ENCODE results near the gene LDB3. TPM values are rescaled to one million over a fixed set of nuclear protein-coding genes. Genes with fewer than 3 reads are reported as not detected.
A peak's percentile ranks its signal among the peaks of the same experiment; 100 is the strongest.
"Not testable (repeated sequence)": the region's sequence is repeated elsewhere in the genome, so short reads cannot be mapped to it uniquely, and the experiment has no call there.

The LDB3 gene
- total and polyA plus RNA-seq, 9 donors = 208 to 829 (median 592) TPM

DNA sequence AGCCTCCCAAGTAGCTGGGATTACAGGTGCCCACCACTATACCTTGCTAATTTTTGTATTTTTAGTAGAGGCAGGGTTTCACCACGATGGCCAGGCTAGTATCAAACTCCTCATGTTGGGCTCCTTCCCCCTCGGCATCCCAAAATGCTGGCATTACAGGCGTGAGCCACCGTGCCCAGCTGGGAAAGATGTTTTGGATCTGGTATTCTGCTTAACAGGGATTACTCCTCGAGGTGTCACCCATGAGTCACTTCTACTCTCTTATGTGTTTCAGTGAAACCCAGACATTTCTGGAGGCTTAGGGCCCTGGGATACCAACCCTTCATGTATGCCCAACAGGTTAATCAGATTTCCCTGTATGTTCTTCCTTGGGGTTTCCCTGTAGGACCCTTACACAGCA is 25.8 kb upstream of the LDB3 start:
- Histone ChIP-seq H3K36me3 (ENCODE audit: control insufficient read depth, insufficient read depth, low read length) (no peaks in the 10 kb centered on the region), H3K27ac (ENCODE audit: low read length) (no peak overlapping the region), H3K9me3 (replicated peaks; ENCODE audit: control insufficient read depth, low read depth, low read length) (no peaks in the 10 kb centered on the region), H3K4me1 (ENCODE audit: control insufficient read depth, insufficient read depth, low read length) (peaks cover 23% of the 10 kb centered on the region), H3K27me3 (ENCODE audit: control insufficient read depth, insufficient read depth, low read length) (no peaks in the 10 kb centered on the region), H3K4me3 (ENCODE audit: low read length) (no peak overlapping the region)
- DNase-seq = peak; percentile 17
- 67% methylated on average over 4 of the region's 5 CpGs for WGBS (ENCODE audit: insufficient coverage)

DNA sequence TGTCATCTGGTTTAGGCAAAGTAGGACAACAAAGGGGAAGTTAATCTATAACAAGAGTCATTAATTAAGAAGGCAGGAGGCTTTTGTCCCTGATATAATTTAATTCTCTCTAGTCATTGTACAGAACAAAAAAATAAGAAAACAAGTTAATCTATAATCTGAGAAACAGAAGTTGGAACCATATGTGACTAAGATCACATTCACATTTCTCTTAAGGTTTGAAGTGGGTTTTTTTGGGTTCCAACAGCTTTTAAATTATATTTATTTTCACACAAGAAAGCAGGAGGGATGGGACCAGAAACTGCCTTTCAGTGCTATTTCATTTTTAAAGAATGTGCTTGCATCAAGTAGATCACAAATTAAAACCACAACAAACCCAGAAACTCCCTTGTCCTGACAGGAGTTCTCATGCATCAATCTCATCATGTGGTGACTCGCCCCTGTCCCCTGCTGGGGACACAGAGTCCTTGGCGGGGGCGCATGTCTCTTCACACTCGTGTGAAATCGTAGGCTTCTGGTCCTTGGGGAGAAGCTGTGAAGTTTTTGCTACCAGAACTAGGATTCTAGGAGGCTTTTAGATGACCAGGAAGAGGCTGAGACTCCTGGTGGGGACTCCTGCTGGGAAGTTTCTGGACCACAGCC is 24.0 kb upstream of the LDB3 start:
- H3K27ac ChIP-seq (ENCODE audit: low read length) = no peak overlapping the region
- WGBS (ENCODE audit: insufficient coverage) = 47% methylated on average over 4 of the region's 5 CpGs

DNA sequence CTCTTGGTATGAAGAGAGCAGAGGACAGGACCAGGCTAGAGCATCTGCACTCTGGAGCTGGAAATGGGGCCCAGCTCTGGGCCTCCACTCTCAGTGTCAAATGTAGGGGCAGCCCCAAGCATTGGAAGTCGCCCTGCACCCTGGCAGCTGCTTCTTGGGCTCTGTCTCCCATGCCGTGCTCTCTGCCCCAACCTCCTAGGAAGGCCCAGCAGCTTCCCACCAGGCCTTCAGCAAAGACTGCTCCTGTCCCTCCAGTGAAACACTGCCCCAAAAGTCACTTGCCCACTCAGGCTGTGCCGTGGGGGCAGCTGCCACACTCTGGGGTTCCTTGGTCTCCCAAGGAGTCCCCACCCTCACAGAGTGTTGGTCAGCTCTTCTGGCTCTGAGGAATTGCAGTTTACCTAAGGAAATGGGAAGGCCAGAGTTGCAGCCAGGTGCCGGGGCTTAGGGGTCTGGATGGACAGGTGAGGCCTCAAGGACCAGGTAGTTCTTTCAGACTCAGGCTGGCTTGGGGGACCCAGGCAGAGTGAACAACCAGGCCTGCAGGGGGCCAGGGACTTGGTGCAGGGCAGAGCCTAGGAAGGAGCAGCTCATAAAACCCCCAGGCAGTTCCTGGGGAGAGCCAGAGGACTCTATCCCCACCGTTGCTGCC is 23.4 kb upstream of the LDB3 start:
- Histone ChIP-seq H3K4me3 (ENCODE audit: low read length) (no peak overlapping the region), H3K27me3 (ENCODE audit: control insufficient read depth, insufficient read depth, low read length) (no peaks in the 10 kb centered on the region), H3K9me3 (replicated peaks; ENCODE audit: control insufficient read depth, low read depth, low read length) (no peaks in the 10 kb centered on the region), H3K4me1 (ENCODE audit: control insufficient read depth, insufficient read depth, low read length) (peaks cover 44% of the 10 kb centered on the region), H3K36me3 (ENCODE audit: control insufficient read depth, insufficient read depth, low read length) (no peaks in the 10 kb centered on the region), H3K27ac (ENCODE audit: low read length) (no peak overlapping the region)
- 80% methylated on average over 4 of the region's 5 CpGs for WGBS (ENCODE audit: insufficient coverage)
- DNase-seq = no peak

More for the DNA sequence above, 24.0 kb upstream of the LDB3 start:
- Histone ChIP-seq H3K27me3 (ENCODE audit: control insufficient read depth, insufficient read depth, low read length) (no peaks in the 10 kb centered on the region), H3K9me3 (replicated peaks; ENCODE audit: control insufficient read depth, low read depth, low read length) (no peaks in the 10 kb centered on the region), H3K4me1 (ENCODE audit: control insufficient read depth, insufficient read depth, low read length) (peaks cover 38% of the 10 kb centered on the region), H3K36me3 (ENCODE audit: control insufficient read depth, insufficient read depth, low read length) (no peaks in the 10 kb centered on the region), H3K4me3 (ENCODE audit: low read length) (no peak overlapping the region)
- peak; percentile 28 for DNase-seq

DNA sequence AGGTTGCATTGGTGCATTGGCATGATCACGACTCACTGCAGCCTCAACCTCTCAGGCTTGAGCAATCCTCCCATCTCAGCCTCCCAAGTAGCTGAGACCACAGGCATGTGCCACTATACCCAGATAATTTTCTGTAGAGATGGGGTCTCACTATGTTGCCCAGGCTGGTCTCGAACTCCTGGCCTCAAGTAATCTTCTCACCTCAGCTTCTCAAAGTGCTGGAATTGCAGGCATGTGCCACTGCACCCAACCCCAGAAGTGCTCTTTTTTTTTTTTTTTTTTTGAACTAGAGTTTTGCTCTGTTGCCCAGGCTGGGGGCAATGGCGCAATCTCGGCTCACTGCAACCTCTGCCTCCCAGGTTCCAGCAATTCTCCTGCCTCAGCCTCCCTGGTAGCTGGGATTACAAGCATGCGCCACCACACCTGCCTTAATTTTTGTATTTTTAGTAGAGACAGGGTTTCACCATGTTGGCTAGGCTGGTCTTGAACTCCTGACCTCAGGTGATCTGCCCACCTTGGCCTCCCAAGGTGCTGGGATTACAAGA is 22.6 kb upstream of the LDB3 start:
- peaks cover 52% of the 10 kb centered on the region for H3K4me1 ChIP-seq (ENCODE audit: control insufficient read depth, insufficient read depth, low read length)
- H3K36me3 ChIP-seq (ENCODE audit: control insufficient read depth, insufficient read depth, low read length); H3K9me3 ChIP-seq (replicated peaks; ENCODE audit: control insufficient read depth, low read depth, low read length); DNase-seq; H3K27me3 ChIP-seq (ENCODE audit: control insufficient read depth, insufficient read depth, low read length); H3K27ac ChIP-seq (ENCODE audit: low read length); H3K4me3 ChIP-seq (ENCODE audit: low read length): not testable (repeated sequence)
- 100% methylated on average over 1 of the region's 5 CpGs for WGBS (ENCODE audit: insufficient coverage)

DNA sequence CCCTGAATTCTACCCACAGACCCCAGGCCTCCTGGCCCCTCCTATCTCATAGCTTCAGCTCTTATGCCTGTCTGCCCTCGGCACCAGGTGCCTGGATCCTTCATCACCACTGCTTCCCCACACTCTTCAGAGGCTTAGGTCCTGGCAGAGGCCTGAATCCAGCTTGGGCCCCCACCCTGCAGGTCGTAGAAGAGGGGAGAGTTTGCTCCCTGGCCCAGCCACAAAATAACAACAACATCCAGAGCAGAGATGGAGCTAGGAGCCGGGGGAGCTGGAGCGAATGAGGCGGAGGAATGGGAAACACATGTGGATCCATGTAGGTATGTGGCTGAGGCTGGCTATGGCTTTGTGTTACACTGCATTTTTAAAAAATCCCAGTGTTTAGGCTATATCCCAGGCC is 21.8 kb upstream of the LDB3 start:
- Histone ChIP-seq H3K4me3 (ENCODE audit: low read length) (no peak overlapping the region), H3K27ac (ENCODE audit: low read length) (no peak overlapping the region), H3K9me3 (replicated peaks; ENCODE audit: control insufficient read depth, low read depth, low read length) (no peaks in the 10 kb centered on the region), H3K27me3 (ENCODE audit: control insufficient read depth, insufficient read depth, low read length) (no peaks in the 10 kb centered on the region), H3K36me3 (ENCODE audit: control insufficient read depth, insufficient read depth, low read length) (no peaks in the 10 kb centered on the region), H3K4me1 (ENCODE audit: control insufficient read depth, insufficient read depth, low read length) (peaks cover 60% of the 10 kb centered on the region)
- WGBS (ENCODE audit: insufficient coverage) = no CpG with 5 or more reads among the region's 5 CpGs
- peak; percentile 34 for DNase-seq

DNA sequence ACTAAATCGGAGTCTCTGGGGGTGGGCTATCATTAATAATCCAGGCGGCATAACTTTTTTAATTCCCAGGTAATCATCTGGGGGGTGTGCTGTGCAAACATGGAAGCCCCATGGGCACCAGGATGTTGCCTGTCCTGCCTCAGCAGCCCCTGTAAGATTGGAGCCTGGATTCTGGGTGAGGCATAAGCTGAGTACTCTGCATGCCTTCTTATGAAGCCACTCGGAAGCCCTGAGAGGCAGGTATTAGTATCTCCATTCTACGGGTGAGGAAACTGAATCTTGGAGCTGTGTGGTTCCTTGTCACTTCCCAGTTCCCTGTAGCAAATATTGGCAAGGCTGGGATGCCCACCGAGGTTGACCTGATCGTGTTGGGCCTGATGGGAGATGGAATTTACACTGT is 21.4 kb upstream of the LDB3 start:
- no peak overlapping the region for H3K27ac ChIP-seq (ENCODE audit: low read length)
- peaks cover 64% of the 10 kb centered on the region for H3K4me1 ChIP-seq (ENCODE audit: control insufficient read depth, insufficient read depth, low read length)
- 55% methylated on average over 2 of the region's 6 CpGs for WGBS (ENCODE audit: insufficient coverage)
- H3K27me3 ChIP-seq (ENCODE audit: control insufficient read depth, insufficient read depth, low read length) = no peaks in the 10 kb centered on the region
- H3K4me3 ChIP-seq (ENCODE audit: low read length) = no peak overlapping the region
- no peaks in the 10 kb centered on the region for H3K9me3 ChIP-seq (replicated peaks; ENCODE audit: control insufficient read depth, low read depth, low read length)
- DNase-seq = no peak
- H3K36me3 ChIP-seq (ENCODE audit: control insufficient read depth, insufficient read depth, low read length) = no peaks in the 10 kb centered on the region

DNA sequence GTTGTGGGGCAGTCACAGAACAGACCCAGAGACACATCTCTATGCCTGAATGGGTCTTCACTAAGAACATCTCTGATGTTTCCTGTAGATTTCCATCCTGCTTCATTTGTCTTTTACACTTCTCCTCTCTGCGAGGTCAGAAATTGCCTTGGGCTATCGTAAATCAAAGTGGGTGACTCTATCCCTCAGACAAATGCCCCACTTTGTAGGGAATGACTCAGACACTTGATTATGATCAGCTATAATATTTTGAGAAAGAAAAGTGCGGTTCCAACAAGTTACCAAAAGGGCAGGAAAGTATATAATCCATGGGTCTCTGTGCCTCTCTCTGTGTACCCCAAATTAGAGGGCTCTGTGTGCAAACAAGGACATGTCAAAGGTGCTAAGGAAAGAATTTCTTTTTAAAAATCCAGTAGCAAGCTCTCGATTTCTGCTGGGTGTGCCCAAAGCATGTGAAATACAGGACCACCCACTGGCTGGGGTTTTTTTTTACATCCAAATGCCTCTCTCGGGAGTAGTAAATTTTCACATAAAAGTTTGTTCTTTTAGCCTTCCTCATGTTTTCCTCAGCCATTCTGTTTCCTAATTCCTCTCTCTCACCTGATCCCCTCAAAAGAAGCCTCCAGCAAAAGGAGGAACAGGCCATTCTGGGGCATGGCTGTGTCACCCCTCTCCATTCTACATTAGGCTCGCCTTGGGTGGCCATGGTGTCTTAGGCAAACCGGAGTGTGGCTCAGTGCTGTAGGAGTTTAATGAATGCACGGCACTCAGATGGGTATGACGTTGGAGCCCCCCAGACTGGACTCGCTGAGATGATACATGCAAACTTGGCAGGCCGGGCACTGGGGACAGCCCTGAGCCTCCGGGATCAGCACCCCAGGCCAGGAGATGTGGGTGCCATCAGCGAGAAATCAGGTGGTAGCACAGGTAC is 20.3 kb upstream of the LDB3 start:
- Histone ChIP-seq H3K36me3 (ENCODE audit: control insufficient read depth, insufficient read depth, low read length) (no peaks in the 10 kb centered on the region), H3K4me1 (ENCODE audit: control insufficient read depth, insufficient read depth, low read length) (peaks cover 72% of the 10 kb centered on the region)

DNA sequence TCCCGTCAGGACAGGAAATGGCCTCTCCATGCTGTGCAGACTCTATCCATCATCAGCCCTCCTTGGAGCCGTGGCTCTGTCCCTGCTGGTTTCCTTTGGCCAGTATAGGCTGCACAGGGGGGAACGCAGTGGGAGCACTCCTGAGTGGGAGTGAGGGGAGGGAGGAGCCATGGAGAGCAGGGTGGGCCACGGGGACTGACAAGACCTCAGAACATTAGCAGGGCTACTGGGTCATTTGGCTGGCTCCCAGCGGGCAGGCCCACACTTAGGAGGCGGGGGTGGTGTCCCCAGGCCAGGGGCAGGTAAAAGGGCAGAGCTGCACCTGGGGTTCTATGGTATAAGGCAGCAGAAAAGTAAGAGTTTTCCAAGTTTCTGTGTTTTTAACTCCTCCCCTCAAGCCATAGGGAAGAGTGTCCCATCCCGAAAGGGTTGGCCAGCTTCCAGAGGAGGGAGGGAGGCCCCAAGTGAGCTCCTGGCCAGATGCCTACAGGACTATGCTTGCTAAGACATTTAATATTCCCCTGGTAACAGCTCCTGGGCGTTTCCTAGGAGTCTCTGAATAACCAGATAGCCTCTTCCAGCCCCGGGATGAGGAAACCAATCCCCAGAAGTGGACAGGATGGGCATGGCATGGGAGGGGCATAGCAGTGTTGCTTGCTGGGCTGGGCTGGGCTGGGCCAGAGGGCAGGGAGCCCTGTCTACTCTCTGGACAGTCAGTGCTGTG is 19.4 kb upstream of the LDB3 start:
- H3K27ac ChIP-seq (ENCODE audit: low read length) = peak overlapping the region; percentile 74
- DNase-seq = peak; percentile 89
- H3K27me3 ChIP-seq (ENCODE audit: control insufficient read depth, insufficient read depth, low read length) = no peaks in the 10 kb centered on the region
- no peak overlapping the region for H3K4me3 ChIP-seq (ENCODE audit: low read length)
- no peaks in the 10 kb centered on the region for H3K36me3 ChIP-seq (ENCODE audit: control insufficient read depth, insufficient read depth, low read length)
- H3K4me1 ChIP-seq (ENCODE audit: control insufficient read depth, insufficient read depth, low read length) = peaks cover 70% of the 10 kb centered on the region
- H3K9me3 ChIP-seq (replicated peaks; ENCODE audit: control insufficient read depth, low read depth, low read length) = no peaks in the 10 kb centered on the region
- WGBS (ENCODE audit: insufficient coverage) = 23% methylated on average over 8 of the region's 9 CpGs

More for the DNA sequence above, 20.3 kb upstream of the LDB3 start:
- Histone ChIP-seq H3K27me3 (ENCODE audit: control insufficient read depth, insufficient read depth, low read length) (no peaks in the 10 kb centered on the region), H3K27ac (ENCODE audit: low read length) (peak overlapping the region; percentile 47), H3K4me3 (ENCODE audit: low read length) (no peak overlapping the region), H3K9me3 (replicated peaks; ENCODE audit: control insufficient read depth, low read depth, low read length) (no peaks in the 10 kb centered on the region)
- WGBS (ENCODE audit: insufficient coverage) = 67% methylated on average over 9 of the region's 13 CpGs
- DNase-seq = peak; percentile 28

DNA sequence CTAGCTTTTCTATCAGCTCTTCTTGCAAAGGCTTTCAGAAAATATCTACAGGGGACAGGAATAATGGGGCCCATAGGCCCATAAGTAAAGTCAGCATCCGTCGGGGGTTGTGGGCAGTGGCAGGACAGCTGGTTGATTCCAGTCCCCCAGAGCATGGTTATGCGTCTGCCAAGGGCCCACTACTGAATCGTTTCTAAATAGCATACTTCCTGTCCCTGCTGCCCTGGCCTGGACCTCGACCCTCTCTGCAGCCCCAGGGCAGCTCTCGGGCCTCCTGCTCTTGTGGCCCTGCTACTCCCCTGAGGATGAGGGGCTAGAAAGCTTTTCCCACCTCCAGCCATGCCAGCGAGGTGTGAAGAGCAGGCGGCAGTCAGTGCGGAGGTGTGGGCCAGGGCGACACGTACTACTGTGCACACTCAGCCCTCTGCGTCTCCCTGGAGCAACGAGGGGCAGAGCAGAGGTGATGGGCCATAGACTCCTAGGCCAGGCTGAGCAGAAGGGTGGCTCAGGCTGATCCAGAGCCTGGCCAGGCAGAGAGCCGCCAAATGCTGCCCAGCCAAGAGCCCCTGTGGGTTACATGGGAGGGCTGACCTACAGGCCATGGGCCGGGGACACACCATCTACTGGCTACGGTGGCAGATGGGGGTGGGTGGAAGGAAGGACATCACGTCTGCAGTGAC is 18.7 kb upstream of the LDB3 start:
- peak overlapping the region; percentile 74 for H3K27ac ChIP-seq (ENCODE audit: low read length)
- no peaks in the 10 kb centered on the region for H3K9me3 ChIP-seq (replicated peaks; ENCODE audit: control insufficient read depth, low read depth, low read length)
- H3K36me3 ChIP-seq (ENCODE audit: control insufficient read depth, insufficient read depth, low read length) = no peaks in the 10 kb centered on the region
- no peaks in the 10 kb centered on the region for H3K27me3 ChIP-seq (ENCODE audit: control insufficient read depth, insufficient read depth, low read length)
- H3K4me3 ChIP-seq (ENCODE audit: low read length) = no peak overlapping the region
- peak; percentile 22 for DNase-seq
- H3K4me1 ChIP-seq (ENCODE audit: control insufficient read depth, insufficient read depth, low read length) = peaks cover 69% of the 10 kb centered on the region
- WGBS (ENCODE audit: insufficient coverage) = 66% methylated on average over 14 of the region's 17 CpGs
